Hepatocyte (in vitro differentiated cells): ENCODE data around the gene NPL. TPM values are rescaled to one million over a fixed set of nuclear protein-coding genes. Genes with fewer than 3 reads are reported as not detected.

ENCODE experiments used
- DNase-seq: peaks from one replicate; pipeline ENCODE4 v3.0.0-alpha.2; 2016; ENCODE audit warnings: low spot score
- H2AFZ ChIP-seq: fragments of 200-600 bp; sonication (generic); 2 replicates; pipeline ENCODE4 v1.6.0; 2016; ENCODE audit warnings: antibody characterized with exemption, mild to moderate bottlenecking
- H3K27ac ChIP-seq: fragments of 200-600 bp; sonication (generic); 2 replicates; pipeline ENCODE4 v1.5.1; 2016; ENCODE audit warnings: mild to moderate bottlenecking
- H3K27me3 ChIP-seq: fragments of 200-600 bp; sonication (generic); 2 replicates; pipeline ENCODE4 v1.6.1; 2016
- H3K36me3 ChIP-seq: fragments of 200-600 bp; sonication (generic); replicated peaks from 2 replicates; pipeline ENCODE4 v1.5.1; 2016; ENCODE audit warnings: low read depth; ENCODE audit not compliant: insufficient read depth
- H3K4me1 ChIP-seq: fragments of 200-600 bp; sonication (generic); 2 replicates; pipeline ENCODE4 v1.5.1; 2016; ENCODE audit warnings: mild to moderate bottlenecking, moderate library complexity; ENCODE audit not compliant: insufficient read depth
- H3K4me2 ChIP-seq: fragments of 200-600 bp; sonication (generic); 2 replicates; pipeline ENCODE4 v1.6.0; 2016
- H3K4me3 ChIP-seq: fragments of 200-600 bp; sonication (generic); 2 replicates; pipeline ENCODE4 v1.5.1; 2016; ENCODE audit warnings: mild to moderate bottlenecking
- H3K79me2 ChIP-seq: fragments of 200-600 bp; sonication (generic); 2 replicates; pipeline ENCODE4 v1.6.0; 2017; ENCODE audit warnings: mild to moderate bottlenecking
- H3K9me2 ChIP-seq: fragments of 200-600 bp; sonication (generic); replicated peaks from 2 replicates; pipeline ENCODE4 v1.6.0; 2017; ENCODE audit warnings: mild to moderate bottlenecking; ENCODE audit not compliant: insufficient read depth
- H3K9me3 ChIP-seq: fragments of 200-600 bp; sonication (generic); 2 replicates; pipeline ENCODE4 v1.5.1; 2016; ENCODE audit warnings: low read depth, mild to moderate bottlenecking
- H4K20me1 ChIP-seq: fragments of 200-600 bp; sonication (generic); 2 replicates; pipeline ENCODE4 v1.6.0; 2016; ENCODE audit warnings: mild to moderate bottlenecking; ENCODE audit not compliant: insufficient read depth, poor library complexity, severe bottlenecking
- EZH2 ChIP-seq: fragments of 200-600 bp; sonication (generic); IDR thresholded peaks from 2 replicates; pipeline ENCODE4 v1.6.1; 2016; ENCODE audit warnings: antibody characterized with exemption, mild to moderate bottlenecking, borderline replicate concordance
- EZH2phosphoT487 ChIP-seq: fragments of 200-600 bp; sonication (generic); IDR thresholded peaks from one replicate; pipeline ENCODE4 v1.6.1; 2018; ENCODE audit warnings: antibody characterized with exemption, mild to moderate bottlenecking, low read depth, moderate library complexity; ENCODE audit not compliant: unreplicated experiment, severe bottlenecking
- WGBS: methylation state at CpG from one replicate; pipeline ENCODE4 v1.1.6; 2016; ENCODE audit warnings: low lambda C conversion rate; ENCODE audit errors: missing lambda C conversion rate; 5-methylcytosine and 5-hydroxymethylcytosine counted together
- polyA plus RNA-seq: library from polyadenylated mRNA; unstranded; fragments of >200 nt; fragmentation: Nextera tagmentation; extraction: Ambion mirVana; gene quantifications from 2 replicates; pipeline ENCODE4 v1.2.1, GENCODE V29; 2016
- total RNA-seq: library from RNA; depleted of rRNA; stranded (reverse); fragments of >200 nt; gene quantifications from 2 replicates; pipeline ENCODE4 v1.2.3, GENCODE V29; 2014
- TF ChIP-seq, protein P1 (sequence below): fragments of 200-600 bp; sonication (generic); IDR thresholded peaks from 2 replicates; pipeline ENCODE4 v1.5.1; 2016; ENCODE audit warnings: antibody characterized with exemption, mild to moderate bottlenecking; ENCODE audit not compliant: poor library complexity

NPL gene
- total and polyA plus RNA-seq, 2 experiments from 2014 or later, result 7.1 to 10.2 TPM

DNA sequence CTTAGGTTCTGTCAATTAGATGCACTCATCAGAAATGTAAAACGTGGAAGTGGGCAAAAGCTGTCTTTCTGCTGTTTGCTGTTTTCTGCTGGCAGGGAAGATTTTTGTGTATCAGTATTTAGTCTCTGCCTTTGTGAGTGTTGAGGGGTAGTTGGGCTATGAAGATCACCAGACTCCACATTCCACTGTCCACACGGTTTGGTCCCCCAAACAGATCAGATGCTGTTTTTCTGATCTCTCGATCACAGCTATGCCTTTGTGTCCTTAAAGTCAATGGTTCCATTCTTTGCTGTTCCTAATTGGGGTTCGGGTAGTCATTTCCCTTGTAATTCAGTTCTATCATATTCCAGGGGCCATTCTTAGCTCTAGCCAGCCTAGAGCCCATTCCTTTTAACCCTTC is 27.0 kb upstream of the NPL start:
- Histone ChIP-seq H3K4me1 (no peaks in the 10 kb centered on the region), H4K20me1 (no peaks in the 10 kb centered on the region), H3K36me3 (no peaks in the 10 kb centered on the region), H2AFZ (no peak overlapping the region), H3K27ac (no peak overlapping the region), H3K9me2 (no peaks in the 10 kb centered on the region), H3K79me2 (no peaks in the 10 kb centered on the region), H3K27me3 (no peaks in the 10 kb centered on the region), H3K9me3 (no peaks in the 10 kb centered on the region), H3K4me3 (no peak overlapping the region), H3K4me2 (no peak overlapping the region)
- WGBS, result 89% methylated on average over 4 of the region's 4 CpGs
- TF ChIP-seq, protein P1, sequence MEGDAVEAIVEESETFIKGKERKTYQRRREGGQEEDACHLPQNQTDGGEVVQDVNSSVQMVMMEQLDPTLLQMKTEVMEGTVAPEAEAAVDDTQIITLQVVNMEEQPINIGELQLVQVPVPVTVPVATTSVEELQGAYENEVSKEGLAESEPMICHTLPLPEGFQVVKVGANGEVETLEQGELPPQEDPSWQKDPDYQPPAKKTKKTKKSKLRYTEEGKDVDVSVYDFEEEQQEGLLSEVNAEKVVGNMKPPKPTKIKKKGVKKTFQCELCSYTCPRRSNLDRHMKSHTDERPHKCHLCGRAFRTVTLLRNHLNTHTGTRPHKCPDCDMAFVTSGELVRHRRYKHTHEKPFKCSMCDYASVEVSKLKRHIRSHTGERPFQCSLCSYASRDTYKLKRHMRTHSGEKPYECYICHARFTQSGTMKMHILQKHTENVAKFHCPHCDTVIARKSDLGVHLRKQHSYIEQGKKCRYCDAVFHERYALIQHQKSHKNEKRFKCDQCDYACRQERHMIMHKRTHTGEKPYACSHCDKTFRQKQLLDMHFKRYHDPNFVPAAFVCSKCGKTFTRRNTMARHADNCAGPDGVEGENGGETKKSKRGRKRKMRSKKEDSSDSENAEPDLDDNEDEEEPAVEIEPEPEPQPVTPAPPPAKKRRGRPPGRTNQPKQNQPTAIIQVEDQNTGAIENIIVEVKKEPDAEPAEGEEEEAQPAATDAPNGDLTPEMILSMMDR, result no peak
- no peak for TF ChIP-seq EZH2
- DNase-seq, result no peak

DNA sequence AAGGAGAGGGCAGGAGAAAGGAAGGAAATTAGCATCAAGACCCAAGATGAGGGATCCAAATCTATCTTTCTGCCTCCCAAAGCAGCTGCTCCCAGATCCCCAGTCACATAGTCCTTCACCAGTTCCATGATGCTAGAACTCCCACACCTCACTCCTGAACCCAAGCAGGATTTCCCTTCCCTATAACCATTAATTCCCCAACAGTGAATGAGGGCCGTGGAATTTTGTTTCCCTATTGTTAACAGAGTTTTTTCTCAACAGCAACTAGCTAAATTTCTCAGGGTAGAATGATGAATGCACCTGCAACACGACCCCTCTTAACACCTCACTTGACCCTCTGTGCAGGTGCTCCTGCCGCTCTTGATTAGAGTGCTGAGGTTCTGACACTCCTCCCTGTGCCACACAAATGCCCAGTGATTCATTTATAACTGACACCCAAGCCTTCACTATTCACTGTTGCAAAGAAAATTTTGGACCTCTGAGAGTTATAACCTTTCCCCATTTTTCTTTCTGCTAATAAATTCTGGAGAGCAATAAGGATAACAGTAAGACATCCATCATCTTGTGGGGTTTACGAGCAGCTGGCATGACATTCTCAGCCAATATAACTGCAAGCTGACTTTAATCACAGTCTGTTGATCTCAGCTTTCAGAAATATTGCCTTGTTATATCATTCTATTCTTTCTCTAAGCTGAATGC is 25.4 kb upstream of the NPL start:
- no peaks in the 10 kb centered on the region for H3K27me3 ChIP-seq
- no peaks in the 10 kb centered on the region for H3K4me1 ChIP-seq
- H3K79me2 ChIP-seq, result no peaks in the 10 kb centered on the region
- H3K27ac ChIP-seq, result no peak overlapping the region
- H3K9me3 ChIP-seq, result no peaks in the 10 kb centered on the region
- TF ChIP-seq EZH2 (no peak), EZH2phosphoT487 (no peak)
- TF ChIP-seq, protein P1, result no peak
- H3K36me3 ChIP-seq, result no peaks in the 10 kb centered on the region
- H3K4me3 ChIP-seq, result no peak overlapping the region
- H3K9me2 ChIP-seq, result no peaks in the 10 kb centered on the region
- no peak for DNase-seq
- H3K4me2 ChIP-seq, result no peak overlapping the region
- 61% methylated on average over 4 of the region's 4 CpGs for WGBS
- no peak overlapping the region for H2AFZ ChIP-seq
- no peaks in the 10 kb centered on the region for H4K20me1 ChIP-seq

DNA sequence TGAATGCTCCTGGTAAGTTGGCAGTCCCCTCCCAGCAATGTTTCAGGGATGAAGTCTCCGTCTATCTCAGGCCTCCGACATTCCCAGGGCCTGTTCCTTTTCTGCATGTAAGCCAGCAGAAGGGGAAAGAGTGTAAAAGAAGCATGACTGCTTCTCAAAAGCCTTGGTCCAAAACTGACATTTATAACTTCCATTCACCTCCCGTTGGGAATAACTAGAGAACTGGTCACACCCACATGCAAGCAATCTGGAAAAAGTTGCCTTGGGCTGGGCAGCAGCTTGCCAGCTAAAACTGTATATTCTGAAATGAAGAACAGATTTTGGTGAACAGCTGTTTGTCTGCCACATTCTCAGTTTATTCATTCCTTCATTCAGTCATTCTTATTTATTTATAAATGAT is 24.2 kb upstream of the NPL start:
- no peak overlapping the region for H3K4me2 ChIP-seq
- no peaks in the 10 kb centered on the region for H3K4me1 ChIP-seq
- no peaks in the 10 kb centered on the region for H4K20me1 ChIP-seq
- no peak overlapping the region for H3K27ac ChIP-seq
- no peaks in the 10 kb centered on the region for H3K36me3 ChIP-seq
- no peak overlapping the region for H3K4me3 ChIP-seq
- H3K27me3 ChIP-seq, result no peaks in the 10 kb centered on the region
- no peak overlapping the region for H2AFZ ChIP-seq
- 50% methylated on average over 3 of the region's 3 CpGs for WGBS
- H3K79me2 ChIP-seq, result no peaks in the 10 kb centered on the region
- no peaks in the 10 kb centered on the region for H3K9me2 ChIP-seq
- H3K9me3 ChIP-seq, result no peaks in the 10 kb centered on the region
- TF ChIP-seq, protein P1, result no peak
- no peak for DNase-seq

DNA sequence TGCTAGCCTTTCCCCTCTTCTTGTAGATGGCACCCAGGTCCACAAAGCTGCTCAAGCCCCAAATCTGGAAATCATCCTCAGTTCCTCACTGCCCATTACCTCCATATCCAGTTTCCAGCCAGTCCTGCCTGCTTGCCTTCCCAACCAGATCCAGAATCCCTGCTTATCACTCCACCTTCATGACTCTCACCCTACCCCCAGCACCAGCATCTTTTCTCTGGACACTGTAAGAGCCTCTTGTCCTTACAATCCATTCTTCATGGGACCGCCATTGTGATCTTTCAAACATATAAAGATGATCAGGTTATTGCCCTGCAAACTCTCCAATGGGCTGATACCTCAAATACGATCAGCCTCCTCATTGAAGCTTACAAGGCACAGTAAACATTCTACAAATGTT is 23.5 kb upstream of the NPL start:
- no peaks in the 10 kb centered on the region for H3K4me1 ChIP-seq
- no peak for TF ChIP-seq EZH2phosphoT487
- TF ChIP-seq EZH2, result no peak
- TF ChIP-seq, protein P1, result no peak
- H3K9me2 ChIP-seq, result no peaks in the 10 kb centered on the region
- no peaks in the 10 kb centered on the region for H4K20me1 ChIP-seq
- no peak overlapping the region for H3K27ac ChIP-seq
- no peak for DNase-seq
- no peak overlapping the region for H2AFZ ChIP-seq
- H3K27me3 ChIP-seq, result no peaks in the 10 kb centered on the region
- H3K36me3 ChIP-seq, result no peaks in the 10 kb centered on the region
- H3K4me2 ChIP-seq, result no peak overlapping the region
- no peak overlapping the region for H3K4me3 ChIP-seq
- no peaks in the 10 kb centered on the region for H3K9me3 ChIP-seq
- H3K79me2 ChIP-seq, result no peaks in the 10 kb centered on the region
- 96% methylated on average over 2 of the region's 2 CpGs for WGBS
